RWPE1 (cell line): ENCODE measurements around the gene FHOD3.

Experiments
- CTCF ChIA-PET: fragments of 350-600 bp; sonication (Branson Sonifier 250); formaldehyde crosslinking; extraction: SDS; loops from one replicate; lab custom pipeline; 2021; lab: Yijun Ruan, JAX
- POLR2A ChIA-PET: fragments of 400-600 bp; formaldehyde crosslinking; extraction: SDS; loops from one replicate; lab custom pipeline; 2020; ENCODE audit warnings: antibody characterized with exemption; ENCODE audit not compliant: low non-redundant PET; lab: Yijun Ruan, JAX
- DNase-seq: peaks from one replicate; pipeline ENCODE4 v3.0.0; 2012; ENCODE audit warnings: low spot score
- H3K27ac ChIP-seq: fragments of 450-650 bp; 2 replicates; pipeline ENCODE4 v1.5.1; 2017
- CTCF ChIP-seq: fragments of 450-650 bp; conservative IDR thresholded peaks from 2 replicates; pipeline ENCODE4 v1.5.1; 2017; ENCODE audit warnings: low read depth, mild to moderate bottlenecking

Gene FHOD3

DNA sequence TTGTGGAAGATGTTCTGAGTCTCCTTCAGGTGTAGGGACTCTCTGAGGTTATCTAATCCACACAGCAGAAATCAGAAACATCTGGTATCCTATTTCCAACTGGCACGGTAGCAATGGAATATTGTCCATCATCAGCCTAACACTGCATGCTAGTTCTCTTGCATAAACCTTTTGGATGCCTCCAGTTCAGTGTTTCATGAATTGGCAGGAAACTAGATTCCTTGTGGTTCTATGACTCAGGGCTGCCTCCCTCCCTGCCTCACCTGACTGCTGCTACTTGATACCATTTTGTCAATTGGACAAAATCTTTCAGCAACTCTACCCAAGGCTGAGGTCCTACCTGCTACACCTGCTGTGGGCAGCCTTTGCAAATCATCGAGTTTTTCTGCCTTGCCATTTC, 400.4 kb downstream of the FHOD3 start:
- no peak for TF ChIP-seq CTCF
- ChIA-PET CTCF (no interaction called here), POLR2A (no interaction called here)
- no peak overlapping the region for H3K27ac ChIP-seq
- DNase-seq: peak; percentile 52

- CTCF ChIA-PET: no interaction called here
- POLR2A ChIA-PET: no interaction called here
- no peak for TF ChIP-seq CTCF
Measured at GRCh38 chr18:36700955-36701354, 403.4 kb downstream of the FHOD3 start.

GRCh38 chr18:36702401-36703013, 405.0 kb downstream of the FHOD3 start:
- no peak for TF ChIP-seq CTCF
- no peak for DNase-seq
- no peak overlapping the region for H3K27ac ChIP-seq
- ChIA-PET POLR2A (no interaction called here), CTCF (no interaction called here)

More at GRCh38 chr18:36700955-36701354, 403.4 kb downstream of the FHOD3 start:
- no peak overlapping the region for H3K27ac ChIP-seq
- no peak for DNase-seq

- CTCF ChIA-PET: no interaction called here
- H3K27ac ChIP-seq: no peak overlapping the region
- POLR2A ChIA-PET: no interaction called here
- no peak for DNase-seq
- no peak for TF ChIP-seq CTCF
Measured at GRCh38 chr18:36704156-36704555, 406.6 kb downstream of the FHOD3 start.

DNA sequence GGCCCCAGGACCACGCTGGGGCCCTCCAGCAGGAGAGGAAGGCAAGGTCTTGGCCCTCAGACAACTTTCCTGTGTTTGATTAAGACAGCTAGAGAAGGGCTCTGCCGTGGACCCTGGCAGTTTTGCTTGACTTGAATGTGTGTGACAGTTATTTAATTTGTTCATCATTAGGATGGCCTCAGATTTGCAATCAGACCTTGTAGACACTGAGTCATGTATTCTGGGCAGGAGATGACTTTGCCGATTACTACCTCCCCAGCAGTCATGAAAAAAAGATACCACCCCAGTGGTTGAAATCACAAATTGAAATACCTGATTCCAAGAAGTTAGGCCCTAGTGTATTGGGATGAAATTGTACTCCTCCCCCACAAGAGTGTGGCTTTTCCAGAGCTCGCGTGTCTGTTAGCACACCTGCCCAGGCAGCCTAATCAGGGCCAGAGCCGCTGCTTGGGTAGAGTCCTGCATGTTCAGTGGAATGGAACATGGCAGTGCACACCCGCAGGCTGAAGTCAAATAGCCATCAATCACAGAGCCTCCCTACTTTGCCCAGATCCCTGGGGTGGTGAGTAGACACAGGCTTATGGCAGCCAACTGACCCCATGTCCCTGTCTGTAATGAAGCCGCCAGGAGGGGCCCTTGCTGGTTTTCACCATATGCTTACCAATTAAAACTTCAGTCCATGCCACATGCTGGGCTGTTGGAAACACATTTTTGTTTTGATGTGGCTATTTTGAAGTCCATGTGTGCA, 408.8 kb downstream of the FHOD3 start:
- ChIA-PET CTCF (no interaction called here), POLR2A (no interaction called here)
- no peak for DNase-seq
- H3K27ac ChIP-seq: no peak overlapping the region
- no peak for TF ChIP-seq CTCF

- ChIA-PET POLR2A (no interaction called here), CTCF (no interaction called here)
- no peak for DNase-seq
- TF ChIP-seq CTCF: no peak
- no peak overlapping the region for H3K27ac ChIP-seq
Measured at GRCh38 chr18:36708366-36708765, 410.9 kb downstream of the FHOD3 start.
